GM19397 (cell line): ENCODE measurements around the gene MYH13.

Source experiments
- ATAC-seq: cut with Tn5 transposase; IDR thresholded peaks from one replicate; pipeline ENCODE4 v1.9.1; 2021; ENCODE audit warnings: mild to moderate bottlenecking, moderate library complexity; ENCODE audit not compliant: unreplicated experiment

Gene MYH13

GRCh38 chr17:10261098-10261497, 111.7 kb downstream of the MYH13 start:
- no peak for ATAC-seq

GRCh38 chr17:10251212-10251948, 121.4 kb downstream of the MYH13 start:
- peak; percentile 86 for ATAC-seq
